GM18909 (cell line): Measurements from ENCODE around the gene TMEM63C.

Source experiments
- ATAC-seq: cut with Tn5 transposase; IDR thresholded peaks from one replicate; pipeline ENCODE4 v1.9.1; 2021; ENCODE audit warnings: mild to moderate bottlenecking; ENCODE audit not compliant: unreplicated experiment, poor library complexity

Gene TMEM63C

DNA sequence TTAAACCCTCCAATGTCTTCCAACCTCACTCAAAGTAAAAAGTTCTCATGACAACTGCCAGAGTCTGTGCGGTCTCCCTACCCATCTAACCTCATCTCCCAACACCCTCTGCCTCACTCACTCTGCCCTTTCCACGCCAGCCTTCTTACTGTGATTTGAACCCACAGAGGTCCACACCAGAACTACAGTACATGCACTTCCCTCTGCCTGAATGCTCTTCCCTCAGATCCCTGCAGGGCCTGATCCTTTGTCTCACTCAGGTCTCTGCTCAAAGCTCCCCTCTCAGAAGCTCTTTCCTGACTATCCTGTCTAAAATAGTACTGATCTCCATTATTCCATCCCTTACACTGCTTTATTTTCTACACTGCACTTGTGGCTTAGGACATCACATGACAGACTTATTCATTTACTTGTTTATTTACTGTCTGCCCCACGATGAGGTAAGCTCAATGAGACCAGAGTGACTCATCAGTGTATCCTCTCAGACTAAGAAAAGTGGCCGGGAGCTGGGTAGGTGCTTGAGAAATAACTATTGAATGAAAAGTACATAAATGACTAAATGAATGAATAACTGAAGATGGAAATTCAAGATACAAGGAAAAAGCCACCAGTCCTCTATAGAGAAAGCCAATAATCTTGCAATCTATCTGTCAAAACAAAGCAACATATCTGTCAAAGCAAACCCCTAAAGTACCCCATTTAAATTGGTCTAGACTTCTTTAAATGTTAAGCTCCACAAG lies 122.0 kb downstream of the TMEM63C start:
- no peak for ATAC-seq

DNA sequence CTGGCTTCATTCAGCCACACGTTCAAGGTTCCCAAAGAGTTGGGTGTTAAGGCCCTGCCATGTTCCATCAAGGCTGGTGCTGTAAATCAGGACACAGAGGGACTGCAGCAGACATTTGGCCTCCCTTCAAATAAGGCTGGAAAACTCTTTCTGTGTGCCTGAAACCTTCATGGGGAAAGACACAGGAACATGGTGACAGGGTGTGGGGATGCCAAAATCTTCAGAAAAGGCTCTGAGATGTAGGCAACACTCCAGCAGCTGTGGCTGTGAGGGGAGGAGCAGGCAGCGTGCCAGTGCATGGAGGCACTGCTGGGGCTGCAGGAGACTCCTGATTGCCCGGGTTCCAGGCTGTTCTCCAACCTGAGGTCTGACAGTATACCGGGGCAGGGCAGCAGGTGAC lies 124.1 kb downstream of the TMEM63C start:
- no peak for ATAC-seq

GRCh38 chr14:77306416-77306815 lies 124.8 kb downstream of the TMEM63C start:
- ATAC-seq: no peak

- no peak for ATAC-seq
Measured at GRCh38 chr14:77306851-77307496, 125.4 kb downstream of the TMEM63C start.
